GM23248 (cell line): ENCODE results near the gene BHLHE40. TPM values are rescaled to one million over a fixed set of nuclear protein-coding genes. Genes with fewer than 3 reads are reported as not detected.

Source experiments
- DNase-seq: peaks from one replicate; pipeline ENCODE4 v3.0.0-alpha.2; 2015
- H2AFZ ChIP-seq: fragments of 200-600 bp; sonication (generic); 2 replicates; pipeline ENCODE4 v1.6.1; 2016; ENCODE audit warnings: antibody characterized with exemption
- H3F3A ChIP-seq: fragments of 200-600 bp; sonication (generic); 2 replicates; pipeline ENCODE4 v1.6.1; 2016; ENCODE audit warnings: mild to moderate bottlenecking, antibody characterized with exemption, mixed run types; ENCODE audit not compliant: insufficient read depth
- H3K27ac ChIP-seq: fragments of 200-600 bp; sonication (generic); 2 replicates; pipeline ENCODE4 v1.5.1; 2016; ENCODE audit warnings: mild to moderate bottlenecking
- H3K27me3 ChIP-seq: fragments of 200-600 bp; sonication (generic); replicated peaks from 2 replicates; pipeline ENCODE4 v1.6.1; 2016; ENCODE audit warnings: mild to moderate bottlenecking; ENCODE audit not compliant: insufficient read depth
- H3K36me3 ChIP-seq: fragments of 200-600 bp; sonication (generic); 2 replicates; pipeline ENCODE4 v1.6.1; 2016; ENCODE audit warnings: low read depth, mild to moderate bottlenecking
- H3K4me1 ChIP-seq: fragments of 200-600 bp; sonication (generic); 2 replicates; pipeline ENCODE4 v1.6.1; 2016; ENCODE audit warnings: mild to moderate bottlenecking; ENCODE audit not compliant: insufficient read depth
- H3K4me2 ChIP-seq: fragments of 200-600 bp; sonication (generic); one replicate; pipeline ENCODE4 v1.6.1; 2016; ENCODE audit warnings: mild to moderate bottlenecking; ENCODE audit not compliant: unreplicated experiment
- H3K4me3 ChIP-seq: fragments of 200-600 bp; sonication (generic); 2 replicates; pipeline ENCODE4 v1.5.1; 2016; ENCODE audit warnings: mild to moderate bottlenecking
- H3K79me2 ChIP-seq: fragments of 200-600 bp; sonication (generic); 2 replicates; pipeline ENCODE4 v1.6.1; 2016; ENCODE audit warnings: mild to moderate bottlenecking; ENCODE audit not compliant: insufficient read depth
- H3K9ac ChIP-seq: fragments of 200-600 bp; sonication (generic); 2 replicates; pipeline ENCODE4 v1.6.1; 2016; ENCODE audit warnings: mild to moderate bottlenecking
- H3K9me2 ChIP-seq: fragments of 200-600 bp; sonication (generic); 2 replicates; pipeline ENCODE4 v1.6.1; 2016; ENCODE audit warnings: mixed run types, mild to moderate bottlenecking, moderate library complexity; ENCODE audit not compliant: insufficient read depth
- H3K9me3 ChIP-seq: fragments of 200-600 bp; sonication (generic); one replicate; pipeline ENCODE4 v1.6.1; 2017; ENCODE audit warnings: low read depth
- H4K20me1 ChIP-seq: fragments of 200-600 bp; sonication (generic); 2 replicates; pipeline ENCODE4 v1.6.0; 2016; ENCODE audit not compliant: insufficient read depth
- EZH2 ChIP-seq: fragments of 200-600 bp; sonication (generic); IDR thresholded peaks from 2 replicates; pipeline ENCODE4 v1.6.1; 2018; ENCODE audit warnings: antibody characterized with exemption, mild to moderate bottlenecking; ENCODE audit not compliant: insufficient read depth, poor library complexity, severe bottlenecking
- EZH2phosphoT487 ChIP-seq: fragments of 200-600 bp; sonication (generic); IDR thresholded peaks from 2 replicates; pipeline ENCODE4 v1.6.1; 2018; ENCODE audit warnings: antibody characterized with exemption, moderate library complexity, mild to moderate bottlenecking, low read depth; ENCODE audit not compliant: insufficient read depth
- WGBS, 2 experiments: methylation state at CpG; one replicate each; pipeline ENCODE4 v1.1.6; 2015 to 2017; ENCODE audit warnings: low lambda C conversion rate in 2 of 2, low coverage in 1 of 2; ENCODE audit errors: missing lambda C conversion rate in 2 of 2; 5-methylcytosine and 5-hydroxymethylcytosine counted together
- in situ Hi-C: fragments of 300-500 bp; cut with MboI; formaldehyde crosslinking; loops from 2 replicates; pipeline ENCODE4 v1.15.0; 2020
- polyA plus RNA-seq: library from polyadenylated mRNA; unstranded; fragments of >200 nt; fragmentation: Nextera tagmentation; extraction: Ambion mirVana; gene quantifications from 2 replicates; pipeline ENCODE4 v1.2.1, GENCODE V29; 2016
- total RNA-seq: library from RNA; depleted of rRNA; stranded (reverse); fragments of >200 nt; shearing (Covaris generic); gene quantifications from 2 replicates; pipeline ENCODE4 v1.2.3, GENCODE V29; 2014

The BHLHE40 gene
- total and polyA plus RNA-seq, 2 experiments from 2014 or later: 33.9 to 42.9 TPM

GRCh38 chr3:5012367-5012766 lies 33.1 kb downstream of the BHLHE40 start:
- no peaks in the 10 kb centered on the region for H4K20me1 ChIP-seq
- 60% methylated on average over 2 of the region's 2 CpGs for WGBS, 2 experiments
- no peak overlapping the region for H3K9ac ChIP-seq
- H3K79me2 ChIP-seq: no peaks in the 10 kb centered on the region
- no peak overlapping the region for H2AFZ ChIP-seq
- peaks cover 47% of the 10 kb centered on the region for H3K4me1 ChIP-seq
- TF ChIP-seq EZH2phosphoT487 (no peak), EZH2 (no peak)
- H3F3A ChIP-seq: peaks cover 17% of the 10 kb centered on the region; the same call in 1 of the 2 replicates
- no peaks in the 10 kb centered on the region for H3K9me3 ChIP-seq
- H3K9me2 ChIP-seq: no peaks in the 10 kb centered on the region
- in situ Hi-C loops: no loop called here
- no peak for DNase-seq
- no peak overlapping the region for H3K4me2 ChIP-seq
- no peak overlapping the region for H3K27ac ChIP-seq
- no peaks in the 10 kb centered on the region for H3K27me3 ChIP-seq
- no peaks in the 10 kb centered on the region for H3K36me3 ChIP-seq
- H3K4me3 ChIP-seq: no peak overlapping the region

DNA sequence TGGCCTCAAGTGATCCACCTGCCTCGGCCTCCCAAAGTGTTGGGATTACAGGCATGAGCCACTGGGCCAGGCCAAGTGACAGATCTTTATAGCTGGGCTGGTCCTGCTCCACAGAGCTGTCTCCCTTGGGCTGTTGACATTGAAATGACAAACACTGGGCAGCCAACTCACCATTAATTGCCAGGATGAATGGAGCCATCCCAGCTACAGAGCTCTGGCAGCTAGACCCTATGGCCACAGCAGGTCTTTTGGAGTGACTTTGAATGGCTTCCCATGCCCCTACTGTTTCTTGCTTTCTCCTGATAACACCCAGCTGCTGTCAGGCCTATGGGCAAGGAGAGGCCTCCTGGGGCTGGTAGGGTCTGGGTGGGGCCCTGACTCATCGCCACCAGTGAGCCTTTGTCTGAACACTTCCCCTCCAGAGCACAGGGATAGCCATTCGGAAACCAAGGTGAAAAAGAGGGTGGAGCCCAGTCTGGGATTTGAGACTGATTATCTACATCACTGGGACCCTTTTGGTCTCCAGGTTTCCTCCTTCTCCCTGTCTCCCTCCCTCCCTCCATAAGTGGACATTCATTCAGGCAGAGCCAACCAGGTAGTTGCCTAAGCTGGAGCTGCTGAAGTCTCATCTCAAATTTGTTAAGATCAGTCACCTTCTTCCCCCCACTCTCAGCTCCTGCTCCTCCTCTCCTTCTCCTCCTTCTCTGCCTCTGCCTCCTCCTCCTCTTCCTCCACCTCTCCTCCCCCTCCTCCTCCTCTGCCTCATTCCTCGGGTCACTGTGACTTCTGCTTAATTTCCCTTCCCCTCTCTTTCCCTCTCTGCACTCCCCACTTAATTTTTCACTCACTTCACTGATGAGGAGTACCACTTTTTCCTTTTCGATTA lies 34.0 kb downstream of the BHLHE40 start:
- in situ Hi-C loops: no loop called here
- peaks cover 19% of the 10 kb centered on the region; the same call in 1 of the 2 replicates for H3F3A ChIP-seq
- H3K36me3 ChIP-seq: no peaks in the 10 kb centered on the region
- peak; percentile 54 for DNase-seq
- H3K79me2 ChIP-seq: no peaks in the 10 kb centered on the region
- no peak overlapping the region for H3K4me2 ChIP-seq
- no peaks in the 10 kb centered on the region for H4K20me1 ChIP-seq
- no peak overlapping the region for H3K27ac ChIP-seq
- H2AFZ ChIP-seq: no peak overlapping the region
- no peak overlapping the region for H3K4me3 ChIP-seq
- no peaks in the 10 kb centered on the region for H3K27me3 ChIP-seq
- H3K9ac ChIP-seq: no peak overlapping the region
- WGBS, 2 experiments: 75 to 76% methylated on average over 5 of the region's 5 CpGs
- H3K9me2 ChIP-seq: no peaks in the 10 kb centered on the region
- H3K9me3 ChIP-seq: no peaks in the 10 kb centered on the region
- TF ChIP-seq EZH2phosphoT487 (no peak), EZH2 (no peak)
- H3K4me1 ChIP-seq: peaks cover 55% of the 10 kb centered on the region

- peak; percentile 49 for DNase-seq
- 37 to 49% methylated on average over 7 of the region's 7 CpGs for WGBS, 2 experiments
- TF ChIP-seq EZH2: no peak
- no peak for TF ChIP-seq EZH2phosphoT487
- peak overlapping the region; percentile 42 for H3K27ac ChIP-seq
- H3K4me1 ChIP-seq: peaks cover 65% of the 10 kb centered on the region
- in situ Hi-C loops: no loop called here
- H3K9me3 ChIP-seq: no peaks in the 10 kb centered on the region
- no peaks in the 10 kb centered on the region for H4K20me1 ChIP-seq
- H3K27me3 ChIP-seq: no peaks in the 10 kb centered on the region
- H3K36me3 ChIP-seq: no peaks in the 10 kb centered on the region
- no peak overlapping the region for H3K4me3 ChIP-seq
- no peak overlapping the region for H3K4me2 ChIP-seq
- H3K9ac ChIP-seq: peak overlapping the region; percentile 28; the same call in 1 of the 2 replicates
- H3K79me2 ChIP-seq: no peaks in the 10 kb centered on the region
- peaks cover 26% of the 10 kb centered on the region; the same call in 1 of the 2 replicates for H3F3A ChIP-seq
- peak overlapping the region; percentile 55 for H2AFZ ChIP-seq
- H3K9me2 ChIP-seq: no peaks in the 10 kb centered on the region
These were observed 35.2 kb downstream of the BHLHE40 start for GRCh38 chr3:5014391-5014790.

DNA sequence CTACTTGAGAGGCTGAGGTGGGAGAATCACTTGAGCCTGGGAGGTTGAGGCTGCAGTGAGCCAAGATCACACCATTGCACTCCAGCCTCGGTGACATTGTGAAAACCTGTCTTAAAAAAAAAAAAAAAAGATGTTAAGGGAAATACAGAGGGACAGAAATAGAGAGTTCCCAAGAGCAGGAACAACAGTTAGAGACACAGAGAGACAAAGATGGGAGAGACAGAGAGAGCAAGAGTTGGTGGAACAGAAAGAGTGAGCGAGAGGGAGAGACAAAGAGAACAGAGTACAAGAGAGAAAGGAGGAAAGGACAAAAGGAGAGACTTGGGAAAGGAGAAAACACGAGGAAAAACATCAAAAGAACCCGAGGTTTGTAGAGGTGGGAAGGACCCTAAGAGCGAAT lies 35.8 kb downstream of the BHLHE40 start:
- H3K27ac ChIP-seq: 0 out of 2 replicates have a peak overlapping the region, but pooled peaks have one; percentile 42
- no peaks in the 10 kb centered on the region for H3K27me3 ChIP-seq
- no peak overlapping the region for H3K4me2 ChIP-seq
- no peaks in the 10 kb centered on the region for H3K79me2 ChIP-seq
- in situ Hi-C loops: no loop called here
- no peak overlapping the region for H3K4me3 ChIP-seq
- H3F3A ChIP-seq: peaks cover 26% of the 10 kb centered on the region; the same call in 1 of the 2 replicates
- H4K20me1 ChIP-seq: no peaks in the 10 kb centered on the region
- H3K9me3 ChIP-seq: no peaks in the 10 kb centered on the region
- H2AFZ ChIP-seq: 0 out of 2 replicates have a peak overlapping the region, but pooled peaks have one; percentile 55
- no peak for TF ChIP-seq EZH2phosphoT487
- no peak for TF ChIP-seq EZH2
- no peak for DNase-seq
- peak overlapping the region; percentile 28; the same call in 1 of the 2 replicates for H3K9ac ChIP-seq
- H3K4me1 ChIP-seq: peaks cover 59% of the 10 kb centered on the region
- 86 to 90% methylated on average over 5 of the region's 5 CpGs for WGBS, 2 experiments
- H3K36me3 ChIP-seq: no peaks in the 10 kb centered on the region
- H3K9me2 ChIP-seq: no peaks in the 10 kb centered on the region
